Gastrocnemius medialis (tissue), 4 donors: ENCODE measurements around the gene AGAP3. TPM values are rescaled to one million over a fixed set of nuclear protein-coding genes. Genes with fewer than 3 reads are reported as not detected.

Source experiments
- ATAC-seq, 2 donors: fragments of 150-250 bp; one replicate each; pipeline ENCODE4 v1.9.1; 2016
- DNase-seq, 2 donors: peaks; one replicate each; pipeline ENCODE4 v3.0.0-alpha.2; 2019
- H3K27ac ChIP-seq, 4 donors: fragments of 200-600 bp; sonication (generic); 1 replicate in 1 of 4; 2 replicates in 3 of 4; pipeline ENCODE4 v1.5.1; 2016 to 2018; ENCODE audit warnings: mild to moderate bottlenecking in 2 of 4, moderate library complexity in 1 of 4
- H3K27me3 ChIP-seq, 3 donors: fragments of 200-600 bp; sonication (generic) in 2 of 3; 1 replicate in 1 of 3; 2 replicates in 2 of 3; pipeline versions ENCODE4 v1.5.1 to v1.6.0; 2016 to 2019; ENCODE audit warnings: mild to moderate bottlenecking in 1 of 3, moderate library complexity in 1 of 3
- H3K36me3 ChIP-seq, 2 donors: fragments of 200-600 bp; sonication (generic) in 1 of 2; one replicate each; pipeline ENCODE4 v1.5.1; 2017 to 2018
- H3K4me1 ChIP-seq, 2 donors: fragments of 200-600 bp; sonication (generic) in 1 of 2; one replicate each; pipeline ENCODE4 v1.5.1; 2016 to 2017; ENCODE audit warnings: mild to moderate bottlenecking in 2 of 2
- H3K4me3 ChIP-seq, 4 donors: fragments of 200-600 bp; sonication (generic) in 3 of 4; 1 replicate in 1 of 4; 2 replicates in 3 of 4; pipeline ENCODE4 v1.5.1; 2016 to 2019; ENCODE audit warnings: mild to moderate bottlenecking in 2 of 4
- H3K9me3 ChIP-seq, 3 donors: fragments of 200-600 bp; sonication (generic) in 2 of 3; 1 replicate in 1 of 3; 2 replicates in 2 of 3; pipeline ENCODE4 v1.5.1; 2016 to 2019
- POLR2A ChIP-seq, 2 donors: fragments of 450-650 bp; IDR thresholded peaks; one replicate each; pipeline ENCODE4 v1.6.1; 2017; ENCODE audit warnings: antibody characterized with exemption in 2 of 2, mild to moderate bottlenecking in 2 of 2, moderate library complexity in 2 of 2
- in situ Hi-C, 4 donors: fragments of 200-750 bp; cut with MboI; loops; one replicate each; pipeline versions ENCODE4 v1.15.0 to v1.8.0; 2017; ENCODE audit warnings: low sequenced_read_pairs in 4 of 4
- intact Hi-C: fragments of 100-400 bp; cut with DNase I; formaldehyde crosslinking; loops from one replicate; pipeline ENCODE4 v1.15.1; 2023; ENCODE audit warnings: low total_unique reads
- total RNA-seq, 4 donors: library from RNA; depleted of rRNA; stranded (reverse); fragments of >200 nt; gene quantifications; one replicate each; pipeline versions ENCODE4 v1.1.0 to v1.2.3, GENCODE V29; 2016
- TF ChIP-seq, protein P1 (sequence below), 5 experiments: fragments of 450-650 bp in 3 of 5; fragments of 200-600 bp in 2 of 5; sonication (generic) in 2 of 5; IDR thresholded peaks in 4 of 5; conservative IDR thresholded peaks in 1 of 5; 1 replicate in 4 of 5; 2 replicates in 1 of 5; pipeline ENCODE4 v1.5.1; 2016 to 2019; ENCODE audit warnings: antibody characterized with exemption in 5 of 5, mild to moderate bottlenecking in 3 of 5, moderate library complexity in 3 of 5

AGAP3 gene
- total RNA-seq, 4 donors from 2014 or later, result 31.1 to 65.3 (median 36.3) TPM

DNA sequence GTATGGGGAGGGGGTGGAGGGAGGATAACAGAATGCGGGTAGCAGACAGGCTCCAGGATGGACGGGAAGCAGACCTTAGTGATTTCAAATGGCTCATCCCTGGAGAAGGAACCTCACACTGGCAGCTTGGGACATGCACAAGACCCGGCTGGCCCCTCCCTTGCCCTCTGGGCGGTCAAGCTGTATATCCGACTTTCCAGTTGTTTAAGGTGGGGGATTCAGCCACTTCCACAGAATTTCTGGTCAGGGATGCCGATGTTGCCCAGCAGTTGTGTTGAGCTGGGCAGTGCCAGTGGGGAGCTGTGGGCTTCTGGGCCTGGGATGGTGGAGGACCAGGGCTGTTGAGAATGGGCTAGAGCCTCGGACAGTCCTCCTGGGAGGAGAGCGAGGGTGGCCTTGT is 42.4 kb downstream of the AGAP3 start:
- intact Hi-C loops (no loop called here), in situ Hi-C loops (loop anchor here in 2 of 4 donors (10.0 kb wide), 1 partner anchor 46 kb away; no protein-coding TSS in a partner anchor)
- Histone ChIP-seq H3K4me3 (no peak overlapping the region), H3K36me3 (peaks cover 0 to 28% of the 10 kb centered on the region in 2 donors), H3K4me1 (peaks cover 4 to 22% of the 10 kb centered on the region in 2 donors), H3K27ac (no peak overlapping the region), H3K9me3 (no peaks in the 10 kb centered on the region), H3K27me3 (no peaks in the 10 kb centered on the region)
- no peak for DNase-seq
- TF ChIP-seq, protein P1, sequence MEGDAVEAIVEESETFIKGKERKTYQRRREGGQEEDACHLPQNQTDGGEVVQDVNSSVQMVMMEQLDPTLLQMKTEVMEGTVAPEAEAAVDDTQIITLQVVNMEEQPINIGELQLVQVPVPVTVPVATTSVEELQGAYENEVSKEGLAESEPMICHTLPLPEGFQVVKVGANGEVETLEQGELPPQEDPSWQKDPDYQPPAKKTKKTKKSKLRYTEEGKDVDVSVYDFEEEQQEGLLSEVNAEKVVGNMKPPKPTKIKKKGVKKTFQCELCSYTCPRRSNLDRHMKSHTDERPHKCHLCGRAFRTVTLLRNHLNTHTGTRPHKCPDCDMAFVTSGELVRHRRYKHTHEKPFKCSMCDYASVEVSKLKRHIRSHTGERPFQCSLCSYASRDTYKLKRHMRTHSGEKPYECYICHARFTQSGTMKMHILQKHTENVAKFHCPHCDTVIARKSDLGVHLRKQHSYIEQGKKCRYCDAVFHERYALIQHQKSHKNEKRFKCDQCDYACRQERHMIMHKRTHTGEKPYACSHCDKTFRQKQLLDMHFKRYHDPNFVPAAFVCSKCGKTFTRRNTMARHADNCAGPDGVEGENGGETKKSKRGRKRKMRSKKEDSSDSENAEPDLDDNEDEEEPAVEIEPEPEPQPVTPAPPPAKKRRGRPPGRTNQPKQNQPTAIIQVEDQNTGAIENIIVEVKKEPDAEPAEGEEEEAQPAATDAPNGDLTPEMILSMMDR (IDR thresholded peaks at IDR 0.05 in 4 of 5, conservative IDR thresholded peaks at IDR 0.05 in 1 of 5), result no peak
- TF ChIP-seq POLR2A (IDR thresholded peaks at IDR 0.05), result no peak
- ATAC-seq, result no peak

DNA sequence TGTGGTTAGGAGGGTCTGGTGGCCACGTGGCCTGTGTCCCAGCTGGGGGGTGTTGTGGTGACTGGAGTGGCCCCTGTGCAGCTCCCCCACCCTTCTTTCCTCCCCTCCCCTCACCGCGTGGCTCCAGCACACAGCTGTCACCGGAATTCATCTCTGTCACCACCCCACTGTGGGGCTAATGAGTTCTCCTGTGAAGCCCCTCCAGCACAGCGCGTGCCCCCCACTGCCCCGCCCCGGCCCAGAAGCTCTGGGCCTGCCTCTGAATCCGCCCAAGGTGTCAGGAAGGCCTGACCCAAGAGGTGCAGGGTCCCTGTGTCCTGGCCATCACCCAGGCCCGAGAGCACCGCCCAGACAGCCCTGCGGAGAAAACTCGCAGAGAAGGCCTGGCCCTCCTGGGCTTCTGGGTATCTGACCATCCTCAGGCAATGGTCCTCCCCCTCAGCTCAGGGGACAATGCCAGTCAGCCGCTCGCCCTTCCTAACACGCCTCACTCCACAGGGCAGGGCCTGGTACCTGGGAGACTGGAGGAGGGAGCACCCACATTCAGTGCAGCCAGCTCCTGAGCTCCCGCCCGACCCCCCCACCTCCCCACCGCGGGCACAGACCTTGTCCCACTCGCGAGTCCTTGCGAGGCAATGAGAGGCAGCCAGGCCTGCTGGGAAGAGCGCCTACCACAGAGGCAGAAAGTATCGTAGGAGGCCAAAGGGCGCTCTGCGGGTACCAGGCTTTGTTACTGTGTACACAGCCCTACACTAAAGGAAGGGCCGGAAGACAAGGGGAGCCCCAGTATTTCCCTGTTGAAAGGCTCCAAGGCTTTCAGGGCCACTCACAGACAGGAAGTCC is 43.1 kb downstream of the AGAP3 start:
- DNase-seq (no peak), ATAC-seq (no peak)
- no peak overlapping the region for H3K4me3 ChIP-seq
- TF ChIP-seq, protein P1 (IDR thresholded peaks at IDR 0.05 in 4 of 5, conservative IDR thresholded peaks at IDR 0.05 in 1 of 5), result no peak
- no peak for TF ChIP-seq POLR2A (IDR thresholded peaks at IDR 0.05)
- peaks cover 4 to 20% of the 10 kb centered on the region in 2 donors for H3K4me1 ChIP-seq
- intact Hi-C loops (no loop called here), in situ Hi-C loops (loop anchor here in 2 of 4 donors (10.0 kb wide), 1 partner anchor 45 kb away; no protein-coding TSS in a partner anchor)
- H3K27me3 ChIP-seq, result no peaks in the 10 kb centered on the region
- no peaks in the 10 kb centered on the region for H3K9me3 ChIP-seq
- no peak overlapping the region for H3K27ac ChIP-seq
- H3K36me3 ChIP-seq, result peaks cover 0 to 33% of the 10 kb centered on the region in 2 donors

DNA sequence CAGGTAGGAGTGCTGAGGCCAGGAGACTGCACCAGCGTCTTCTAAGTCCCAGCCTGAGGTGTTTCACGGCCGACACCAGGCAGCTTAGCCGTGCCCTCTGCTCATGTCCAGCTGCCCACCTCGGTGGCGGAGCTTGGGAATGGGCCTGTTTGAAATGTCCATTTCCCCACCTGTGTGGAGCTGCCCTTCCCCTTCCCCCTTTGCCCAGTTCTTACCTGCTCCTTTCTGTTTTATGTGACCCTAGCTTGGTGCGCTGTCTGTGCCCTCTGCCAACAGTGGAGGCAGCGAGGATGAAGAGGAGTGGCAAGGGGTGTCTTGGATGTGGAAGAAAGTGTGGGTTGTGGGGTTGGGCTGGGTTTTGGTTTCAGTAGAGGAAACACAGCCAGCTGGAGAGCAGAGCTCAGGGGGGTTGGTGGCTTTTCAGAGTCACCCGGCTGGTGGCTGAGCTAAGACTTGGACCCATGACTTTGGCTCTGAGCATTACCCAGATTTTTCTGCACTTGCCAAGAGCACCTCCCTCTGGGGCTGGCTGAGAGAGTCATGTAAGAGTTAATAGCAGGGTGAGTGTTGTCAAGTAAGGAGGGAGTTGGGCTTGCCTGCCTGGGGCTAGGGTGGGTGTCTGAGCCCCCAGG is 43.8 kb downstream of the AGAP3 start:
- H3K4me3 ChIP-seq, result no peak overlapping the region
- H3K27ac ChIP-seq, result no peak overlapping the region
- H3K27me3 ChIP-seq, result no peaks in the 10 kb centered on the region
- DNase-seq (no peak), ATAC-seq (no peak)
- H3K4me1 ChIP-seq, result peaks cover 3 to 16% of the 10 kb centered on the region in 2 donors
- H3K9me3 ChIP-seq, result no peaks in the 10 kb centered on the region
- in situ Hi-C loops (loop anchor here in 2 of 4 donors (10.0 kb wide), 1 partner anchor 45 kb away; no protein-coding TSS in a partner anchor), intact Hi-C loops (no loop called here)
- H3K36me3 ChIP-seq, result peaks cover 0 to 33% of the 10 kb centered on the region in 2 donors
- TF ChIP-seq, protein P1 (IDR thresholded peaks at IDR 0.05 in 4 of 5, conservative IDR thresholded peaks at IDR 0.05 in 1 of 5), result no peak
- no peak for TF ChIP-seq POLR2A (IDR thresholded peaks at IDR 0.05)

DNA sequence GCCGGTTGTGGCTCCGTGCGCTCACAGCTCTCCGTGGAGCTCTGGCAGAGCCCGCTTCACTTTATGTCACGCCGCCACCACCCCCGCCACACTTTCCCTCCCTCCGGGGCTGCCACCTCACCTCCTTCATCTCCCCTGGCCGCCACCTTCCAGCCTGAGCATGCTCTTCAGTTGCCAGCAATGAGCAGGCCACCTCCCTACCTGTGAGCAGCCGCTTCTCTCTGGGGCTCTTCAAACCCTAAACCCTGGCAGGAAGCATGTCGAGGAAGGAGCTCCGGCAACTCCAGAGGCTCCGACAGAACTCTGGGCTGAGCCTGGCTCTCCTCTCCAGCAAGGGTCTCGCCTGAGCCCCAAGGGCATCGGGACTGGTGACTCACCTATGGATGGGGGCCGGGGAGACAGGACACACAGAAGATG is 44.5 kb downstream of the AGAP3 start:
- intact Hi-C loops, result no loop called here
- Histone ChIP-seq H3K27ac (no peak overlapping the region), H3K36me3 (peaks cover 0 to 34% of the 10 kb centered on the region in 2 donors), H3K4me3 (no peak overlapping the region), H3K27me3 (no peaks in the 10 kb centered on the region), H3K4me1 (peaks cover 0 to 9% of the 10 kb centered on the region in 2 donors), H3K9me3 (no peaks in the 10 kb centered on the region)
- no peak for ATAC-seq
- in situ Hi-C loops, result no loop called here
- DNase-seq, result no peak
- no peak for TF ChIP-seq POLR2A (IDR thresholded peaks at IDR 0.05)
- TF ChIP-seq, protein P1 (IDR thresholded peaks at IDR 0.05 in 4 of 5, conservative IDR thresholded peaks at IDR 0.05 in 1 of 5), result no peak
